ENCODE results near the gene RNF130. TPM values are rescaled to one million over a fixed set of nuclear protein-coding genes. Genes with fewer than 3 reads are reported as not detected.
A peak's percentile ranks its signal among the peaks of the same experiment; 100 is the strongest.

The RNF130 gene
- total and polyA plus RNA-seq, 2 of the 13 experiments (the other 11 are each of a cell fraction or from before 2014, with no cell fraction given), result 28.2 to 28.3 TPM

- TF ChIP-seq IKZF1 (IDR thresholded peaks at IDR 0.05), result no peak
- TF ChIP-seq FOXK1 (CRISPR knock-in tag; IDR thresholded peaks at IDR 0.05; ENCODE audit: borderline replicate concordance, low read depth), result no peak
- TF ChIP-seq SRSF9 (IDR thresholded peaks at IDR 0.05; ENCODE audit: borderline replicate concordance, insufficient read depth, low read depth, low read length, poor library complexity, severe bottlenecking), result no peak
- TF ChIP-seq ZNF883 (CRISPR knock-in tag; IDR thresholded peaks at IDR 0.05; ENCODE audit: not compliant biosample characterization), result no peak
- no peak for TF ChIP-seq ERF (CRISPR knock-in tag; IDR thresholded peaks at IDR 0.05)
- no peak for TF ChIP-seq REST (IDR thresholded peaks at IDR 0.05; ENCODE audit: borderline replicate concordance in 1 of 2, low read depth in 1 of 2, low read length in 2 of 2)
- no peak for TF ChIP-seq ZNF709 (CRISPR knock-in tag; IDR thresholded peaks at IDR 0.05)
- no peak for TF ChIP-seq ZBTB33 (CRISPR knock-in tag; IDR thresholded peaks at IDR 0.05)
- no peak for TF ChIP-seq CHD4 (IDR thresholded peaks at IDR 0.05; ENCODE audit: borderline replicate concordance, low read length)
- peak; percentile 96 for TF ChIP-seq NR2C2 (CRISPR knock-in tag; IDR thresholded peaks at IDR 0.05; ENCODE audit: borderline replicate concordance)
- TF ChIP-seq HOMEZ (CRISPR knock-in tag; IDR thresholded peaks at IDR 0.05; ENCODE audit: low read depth), result no peak; the same call in 1 of the 2 replicates
- no peak for TF ChIP-seq MAFK (conservative IDR thresholded peaks at IDR 0.05 in 1 of 2, IDR thresholded peaks at IDR 0.05 in 1 of 2; ENCODE audit: low read length in 2 of 2)
- no peak for TF ChIP-seq ZBTB25 (CRISPR knock-in tag; IDR thresholded peaks at IDR 0.05)
- no peak for TF ChIP-seq SYNCRIP (IDR thresholded peaks at IDR 0.05; ENCODE audit: insufficient read depth, low read depth, low read length)
- TF ChIP-seq AGO1 (IDR thresholded peaks at IDR 0.05; ENCODE audit: low read depth, low read length, poor library complexity, severe bottlenecking), result no peak
- no peak for TF ChIP-seq HNF4G (IDR thresholded peaks at IDR 0.05; ENCODE audit: borderline replicate concordance, low read depth, low read length)
- no peak for TF ChIP-seq HNF4G (CRISPR knock-in tag; IDR thresholded peaks at IDR 0.05; ENCODE audit: borderline replicate concordance, low read depth)
- TF ChIP-seq ZNF121 (CRISPR knock-in tag; IDR thresholded peaks at IDR 0.05), result no peak
- TF ChIP-seq ZNF790 (CRISPR knock-in tag; IDR thresholded peaks at IDR 0.05; ENCODE audit: borderline replicate concordance), result no peak
- TF ChIP-seq KLF16 (CRISPR knock-in tag; IDR thresholded peaks at IDR 0.05), result no peak
- no peak for TF ChIP-seq ZNF816 (CRISPR knock-in tag; IDR thresholded peaks at IDR 0.05; ENCODE audit: borderline replicate concordance)
Observed at GRCh38 chr5:179914032-179914755, 157.4 kb downstream of the RNF130 start (continued).
